Peyer's patch (tissue), 4 donors: ENCODE data around the gene IGSF9. TPM values are rescaled to one million over a fixed set of nuclear protein-coding genes. Genes with fewer than 3 reads are reported as not detected.
A peak's percentile ranks its signal among the peaks of the same experiment; 100 is the strongest.

ENCODE experiments used
- DNase-seq, 3 donors: peaks; one replicate each; pipeline ENCODE4 v3.0.0-alpha.2; 2017 to 2019
- H3K27ac ChIP-seq, 4 donors: fragments of 200-600 bp; sonication (generic); one replicate each; pipeline ENCODE4 v1.5.1; 2016 to 2019
- H3K27me3 ChIP-seq, 2 donors: fragments of 200-600 bp; sonication (generic); one replicate each; pipeline ENCODE4 v1.5.1; 2019
- H3K36me3 ChIP-seq, 3 donors: fragments of 200-600 bp; sonication (generic); one replicate each; pipeline ENCODE4 v1.5.1; 2016 to 2019
- H3K4me1 ChIP-seq, 4 donors: fragments of 200-600 bp; sonication (generic); one replicate each; pipeline ENCODE4 v1.5.1; 2016 to 2019
- H3K4me3 ChIP-seq, 4 donors: fragments of 200-600 bp; sonication (generic); 1 replicate in 3 of 4; 2 replicates in 1 of 4; pipeline ENCODE4 v1.5.1; 2016 to 2019; ENCODE audit warnings: mild to moderate bottlenecking in 1 of 4
- H3K9me3 ChIP-seq, 4 donors: fragments of 200-600 bp; sonication (generic); one replicate each; pipeline ENCODE4 v1.5.1; 2016 to 2019; ENCODE audit warnings: mild to moderate bottlenecking in 1 of 4
- CTCF ChIP-seq, 6 experiments: fragments of 450-650 bp in 4 of 6; fragments of 200-600 bp in 2 of 6; sonication (generic) in 1 of 6; IDR thresholded peaks; one replicate each; pipeline ENCODE4 v1.5.1; 2017 to 2019; ENCODE audit warnings: antibody characterized with exemption in 6 of 6, mild to moderate bottlenecking in 3 of 6, moderate library complexity in 1 of 6
- POLR2A ChIP-seq, 2 donors: fragments of 450-650 bp; IDR thresholded peaks; one replicate each; pipeline ENCODE4 v1.5.1; 2017; ENCODE audit warnings: antibody characterized with exemption in 2 of 2, mild to moderate bottlenecking in 2 of 2, moderate library complexity in 2 of 2
- total RNA-seq, 4 donors: library from RNA; depleted of rRNA; stranded (reverse); fragments of >200 nt; gene quantifications; one replicate each; pipeline ENCODE4 v1.1.0, GENCODE V29; 2016

IGSF9 gene
- total RNA-seq, 4 donors from 2014 or later, result 5.8 to 169 (median 40.6) TPM

DNA sequence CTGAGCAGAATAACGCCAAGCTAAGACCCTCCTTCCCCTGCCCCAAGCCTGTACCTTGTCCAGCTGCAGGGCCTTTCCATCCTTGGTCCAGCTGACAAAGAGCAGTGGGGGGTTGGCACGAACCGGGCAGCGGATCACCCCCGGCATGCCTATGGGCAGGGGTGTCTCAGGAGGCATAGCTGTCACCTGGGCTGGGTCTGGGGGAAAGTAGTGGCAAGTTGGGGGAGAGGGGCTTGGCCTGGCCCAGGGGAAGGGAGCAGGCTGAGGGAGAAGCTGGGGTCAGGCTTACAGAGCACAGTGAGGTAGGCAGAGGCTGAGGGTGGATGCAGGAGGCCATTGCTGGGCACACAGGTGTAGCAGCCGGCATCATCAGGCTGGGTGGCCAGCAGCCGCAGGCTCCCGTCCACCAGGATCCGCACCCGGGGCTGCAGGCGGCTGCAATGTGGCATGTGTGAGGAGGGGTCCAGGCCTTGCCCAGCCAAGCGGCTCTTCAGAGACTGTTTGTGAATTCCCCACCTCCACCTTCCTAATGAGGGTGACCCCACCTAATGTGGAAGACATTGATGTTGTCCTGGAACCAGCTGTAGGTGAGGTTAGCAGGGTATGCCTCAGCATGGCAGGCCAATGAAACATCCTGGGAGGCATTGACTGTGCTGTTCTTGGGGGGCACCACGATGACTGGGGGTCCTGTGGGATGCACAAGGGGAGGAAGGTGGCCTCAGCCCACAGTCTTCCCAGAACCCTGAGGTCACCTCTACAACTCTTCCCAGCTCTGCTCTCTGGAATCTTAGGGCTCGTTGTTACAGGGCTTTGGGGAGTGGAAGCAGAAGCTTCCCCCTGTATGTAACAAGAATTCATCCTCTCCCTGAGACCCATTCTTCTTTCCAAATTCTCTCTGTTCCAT is 11.0 kb downstream of the IGSF9 start:
- H3K36me3 ChIP-seq, result no peaks in the 10 kb centered on the region
- H3K4me1 ChIP-seq, result peaks cover 9 to 36% (median 9%) of the 10 kb centered on the region in 4 donors
- H3K27me3 ChIP-seq, result no peaks in the 10 kb centered on the region
- H3K27ac ChIP-seq, result no peak overlapping the region
- DNase-seq, result peak in 1 of 3 donors; percentile 35
- no peak overlapping the region for H3K4me3 ChIP-seq
- TF ChIP-seq CTCF (IDR thresholded peaks at IDR 0.05), result no peak
- no peak for TF ChIP-seq POLR2A (IDR thresholded peaks at IDR 0.05)
- H3K9me3 ChIP-seq, result no peaks in the 10 kb centered on the region

GRCh38 chr1:159933347-159933746 is 12.1 kb downstream of the IGSF9 start:
- H3K36me3 ChIP-seq, result no peaks in the 10 kb centered on the region
- no peak for DNase-seq
- H3K9me3 ChIP-seq, result no peaks in the 10 kb centered on the region
- H3K27ac ChIP-seq, result no peak overlapping the region
- TF ChIP-seq POLR2A (IDR thresholded peaks at IDR 0.05) (no peak), CTCF (IDR thresholded peaks at IDR 0.05) (no peak)
- H3K4me3 ChIP-seq, result no peak overlapping the region
- H3K4me1 ChIP-seq, result peaks cover 9 to 25% (median 9%) of the 10 kb centered on the region in 4 donors
- no peaks in the 10 kb centered on the region for H3K27me3 ChIP-seq

- TF ChIP-seq POLR2A (IDR thresholded peaks at IDR 0.05), result no peak
- Histone ChIP-seq H3K9me3 (no peaks in the 10 kb centered on the region), H3K27me3 (no peaks in the 10 kb centered on the region), H3K4me3 (no peak overlapping the region), H3K4me1 (peaks cover 5 to 20% (median 9%) of the 10 kb centered on the region in 4 donors), H3K27ac (no peak overlapping the region), H3K36me3 (no peaks in the 10 kb centered on the region)
- DNase-seq, result peak in 1 of 3 donors; percentile 32
These were observed 12.8 kb downstream of the IGSF9 start for GRCh38 chr1:159932296-159933285.

DNA sequence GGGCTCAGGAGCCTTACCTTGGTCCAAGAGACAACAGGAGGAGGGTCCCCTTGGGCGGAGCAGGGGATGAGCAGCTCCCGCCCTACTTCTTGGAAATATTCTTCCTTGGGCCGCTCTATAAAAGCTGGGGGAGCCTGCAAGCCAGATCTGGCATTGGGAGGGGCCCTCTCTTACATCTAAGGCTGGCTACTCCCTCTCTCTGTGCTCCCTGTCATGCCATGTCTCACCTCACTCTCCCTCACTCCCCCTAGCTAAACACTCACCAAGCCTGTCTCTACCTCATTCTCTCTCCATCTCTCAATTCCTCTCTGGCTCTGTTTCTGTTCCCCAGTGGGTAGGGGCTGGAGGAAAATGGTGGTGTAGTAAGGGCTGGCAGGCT is 13.6 kb downstream of the IGSF9 start:
- no peaks in the 10 kb centered on the region for H3K36me3 ChIP-seq
- H3K4me3 ChIP-seq, result no peak overlapping the region
- peaks cover 2 to 17% (median 6%) of the 10 kb centered on the region in 4 donors for H3K4me1 ChIP-seq
- TF ChIP-seq CTCF (IDR thresholded peaks at IDR 0.05), result no peak
- no peak for DNase-seq
- no peak overlapping the region for H3K27ac ChIP-seq
- H3K27me3 ChIP-seq, result no peaks in the 10 kb centered on the region
- H3K9me3 ChIP-seq, result no peaks in the 10 kb centered on the region

DNA sequence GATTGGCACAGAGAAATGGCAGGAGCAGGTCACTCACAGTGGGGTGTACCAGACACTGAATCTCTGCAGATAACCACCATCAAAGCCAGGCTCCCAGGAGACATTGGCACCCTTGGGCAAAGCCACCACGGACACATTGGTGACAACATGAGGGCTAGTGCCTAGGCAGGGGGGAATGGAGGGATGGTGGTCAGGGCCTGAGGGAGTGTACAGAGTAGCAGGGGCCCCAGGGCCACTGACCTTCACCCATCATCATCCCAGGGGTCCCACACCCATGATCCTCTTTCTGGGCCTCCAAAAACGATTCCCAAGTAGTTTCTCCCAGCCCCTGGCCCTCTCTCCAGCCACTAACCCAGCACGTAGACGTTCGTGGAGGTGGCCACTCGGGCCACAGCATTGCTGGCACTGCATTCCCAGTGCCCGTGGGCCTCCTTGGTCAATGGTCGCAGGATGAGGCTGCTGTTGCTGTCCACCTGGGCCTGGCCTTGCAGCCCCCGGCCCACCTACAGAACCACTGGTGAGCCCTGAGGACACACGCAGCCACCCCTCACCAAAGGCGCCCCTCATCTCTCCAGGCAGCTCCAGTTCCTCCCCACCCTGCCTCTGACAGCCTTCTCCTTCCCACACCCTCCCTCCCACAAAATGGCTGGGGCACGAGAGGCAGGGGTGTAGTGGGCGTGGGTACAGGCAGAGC is 14.2 kb downstream of the IGSF9 start:
- DNase-seq, result peak in 1 of 3 donors; percentile 39
- H3K4me3 ChIP-seq, result no peak overlapping the region
- H3K9me3 ChIP-seq, result no peaks in the 10 kb centered on the region
- H3K4me1 ChIP-seq, result peaks cover 0 to 15% (median 2%) of the 10 kb centered on the region in 4 donors
- no peak overlapping the region for H3K27ac ChIP-seq
- no peaks in the 10 kb centered on the region for H3K27me3 ChIP-seq
- TF ChIP-seq CTCF (IDR thresholded peaks at IDR 0.05), result no peak
- TF ChIP-seq POLR2A (IDR thresholded peaks at IDR 0.05), result no peak
- H3K36me3 ChIP-seq, result no peaks in the 10 kb centered on the region
